ENCODE data around the gene RIC1.

DNA sequence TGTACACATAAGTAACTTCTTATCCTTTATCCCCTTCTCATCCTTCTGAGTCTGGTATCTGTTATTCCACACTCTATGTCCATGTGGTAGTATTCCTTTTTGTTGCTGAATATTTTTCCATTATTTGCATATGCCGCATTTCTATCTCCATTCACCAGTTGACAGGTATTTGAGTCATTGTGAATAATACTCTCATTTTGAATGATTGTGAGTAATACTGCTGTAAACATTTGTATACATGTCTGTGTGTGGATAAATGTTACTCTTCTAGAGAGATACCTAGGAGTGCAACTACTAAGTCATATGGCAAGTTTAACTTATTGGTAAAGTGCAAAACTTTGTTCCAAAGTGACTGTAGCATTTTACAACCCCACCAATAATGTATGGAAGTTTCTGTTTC, 15.6 kb downstream of the RIC1 start:
- TF ChIP-seq, protein P1, sequence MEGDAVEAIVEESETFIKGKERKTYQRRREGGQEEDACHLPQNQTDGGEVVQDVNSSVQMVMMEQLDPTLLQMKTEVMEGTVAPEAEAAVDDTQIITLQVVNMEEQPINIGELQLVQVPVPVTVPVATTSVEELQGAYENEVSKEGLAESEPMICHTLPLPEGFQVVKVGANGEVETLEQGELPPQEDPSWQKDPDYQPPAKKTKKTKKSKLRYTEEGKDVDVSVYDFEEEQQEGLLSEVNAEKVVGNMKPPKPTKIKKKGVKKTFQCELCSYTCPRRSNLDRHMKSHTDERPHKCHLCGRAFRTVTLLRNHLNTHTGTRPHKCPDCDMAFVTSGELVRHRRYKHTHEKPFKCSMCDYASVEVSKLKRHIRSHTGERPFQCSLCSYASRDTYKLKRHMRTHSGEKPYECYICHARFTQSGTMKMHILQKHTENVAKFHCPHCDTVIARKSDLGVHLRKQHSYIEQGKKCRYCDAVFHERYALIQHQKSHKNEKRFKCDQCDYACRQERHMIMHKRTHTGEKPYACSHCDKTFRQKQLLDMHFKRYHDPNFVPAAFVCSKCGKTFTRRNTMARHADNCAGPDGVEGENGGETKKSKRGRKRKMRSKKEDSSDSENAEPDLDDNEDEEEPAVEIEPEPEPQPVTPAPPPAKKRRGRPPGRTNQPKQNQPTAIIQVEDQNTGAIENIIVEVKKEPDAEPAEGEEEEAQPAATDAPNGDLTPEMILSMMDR (conservative IDR thresholded peaks at IDR 0.05), result no peak
- no peak for TF ChIP-seq EZH2 (IDR thresholded peaks at IDR 0.05; ENCODE audit: low read depth)
